Hepatocyte (in vitro differentiated cells): ENCODE results near the gene PATL1. TPM values are rescaled to one million over a fixed set of nuclear protein-coding genes. Genes with fewer than 3 reads are reported as not detected.

ENCODE experiments used
- DNase-seq: peaks from one replicate; pipeline ENCODE4 v3.0.0-alpha.2; 2016; ENCODE audit warnings: low spot score
- H2AFZ ChIP-seq: fragments of 200-600 bp; sonication (generic); 2 replicates; pipeline ENCODE4 v1.6.0; 2016; ENCODE audit warnings: antibody characterized with exemption, mild to moderate bottlenecking
- H3K27ac ChIP-seq: fragments of 200-600 bp; sonication (generic); 2 replicates; pipeline ENCODE4 v1.5.1; 2016; ENCODE audit warnings: mild to moderate bottlenecking
- H3K27me3 ChIP-seq: fragments of 200-600 bp; sonication (generic); 2 replicates; pipeline ENCODE4 v1.6.1; 2016
- H3K36me3 ChIP-seq: fragments of 200-600 bp; sonication (generic); replicated peaks from 2 replicates; pipeline ENCODE4 v1.5.1; 2016; ENCODE audit warnings: low read depth; ENCODE audit not compliant: insufficient read depth
- H3K4me1 ChIP-seq: fragments of 200-600 bp; sonication (generic); 2 replicates; pipeline ENCODE4 v1.5.1; 2016; ENCODE audit warnings: mild to moderate bottlenecking, moderate library complexity; ENCODE audit not compliant: insufficient read depth
- H3K4me2 ChIP-seq: fragments of 200-600 bp; sonication (generic); 2 replicates; pipeline ENCODE4 v1.6.0; 2016
- H3K4me3 ChIP-seq: fragments of 200-600 bp; sonication (generic); 2 replicates; pipeline ENCODE4 v1.5.1; 2016; ENCODE audit warnings: mild to moderate bottlenecking
- H3K79me2 ChIP-seq: fragments of 200-600 bp; sonication (generic); 2 replicates; pipeline ENCODE4 v1.6.0; 2017; ENCODE audit warnings: mild to moderate bottlenecking
- H3K9me2 ChIP-seq: fragments of 200-600 bp; sonication (generic); replicated peaks from 2 replicates; pipeline ENCODE4 v1.6.0; 2017; ENCODE audit warnings: mild to moderate bottlenecking; ENCODE audit not compliant: insufficient read depth
- H3K9me3 ChIP-seq: fragments of 200-600 bp; sonication (generic); 2 replicates; pipeline ENCODE4 v1.5.1; 2016; ENCODE audit warnings: low read depth, mild to moderate bottlenecking
- H4K20me1 ChIP-seq: fragments of 200-600 bp; sonication (generic); 2 replicates; pipeline ENCODE4 v1.6.0; 2016; ENCODE audit warnings: mild to moderate bottlenecking; ENCODE audit not compliant: insufficient read depth, poor library complexity, severe bottlenecking
- EZH2 ChIP-seq: fragments of 200-600 bp; sonication (generic); IDR thresholded peaks from 2 replicates; pipeline ENCODE4 v1.6.1; 2016; ENCODE audit warnings: antibody characterized with exemption, mild to moderate bottlenecking, borderline replicate concordance
- EZH2phosphoT487 ChIP-seq: fragments of 200-600 bp; sonication (generic); IDR thresholded peaks from one replicate; pipeline ENCODE4 v1.6.1; 2018; ENCODE audit warnings: antibody characterized with exemption, mild to moderate bottlenecking, low read depth, moderate library complexity; ENCODE audit not compliant: unreplicated experiment, severe bottlenecking
- WGBS: methylation state at CpG from one replicate; pipeline ENCODE4 v1.1.6; 2016; ENCODE audit warnings: low lambda C conversion rate; ENCODE audit errors: missing lambda C conversion rate; 5-methylcytosine and 5-hydroxymethylcytosine counted together
- polyA plus RNA-seq: library from polyadenylated mRNA; unstranded; fragments of >200 nt; fragmentation: Nextera tagmentation; extraction: Ambion mirVana; gene quantifications from 2 replicates; pipeline ENCODE4 v1.2.1, GENCODE V29; 2016
- total RNA-seq: library from RNA; depleted of rRNA; stranded (reverse); fragments of >200 nt; gene quantifications from 2 replicates; pipeline ENCODE4 v1.2.3, GENCODE V29; 2014
- TF ChIP-seq, protein P1 (sequence below): fragments of 200-600 bp; sonication (generic); IDR thresholded peaks from 2 replicates; pipeline ENCODE4 v1.5.1; 2016; ENCODE audit warnings: antibody characterized with exemption, mild to moderate bottlenecking; ENCODE audit not compliant: poor library complexity

Gene PATL1
- total and polyA plus RNA-seq, 2 experiments from 2014 or later = 19.9 to 21.6 TPM

DNA sequence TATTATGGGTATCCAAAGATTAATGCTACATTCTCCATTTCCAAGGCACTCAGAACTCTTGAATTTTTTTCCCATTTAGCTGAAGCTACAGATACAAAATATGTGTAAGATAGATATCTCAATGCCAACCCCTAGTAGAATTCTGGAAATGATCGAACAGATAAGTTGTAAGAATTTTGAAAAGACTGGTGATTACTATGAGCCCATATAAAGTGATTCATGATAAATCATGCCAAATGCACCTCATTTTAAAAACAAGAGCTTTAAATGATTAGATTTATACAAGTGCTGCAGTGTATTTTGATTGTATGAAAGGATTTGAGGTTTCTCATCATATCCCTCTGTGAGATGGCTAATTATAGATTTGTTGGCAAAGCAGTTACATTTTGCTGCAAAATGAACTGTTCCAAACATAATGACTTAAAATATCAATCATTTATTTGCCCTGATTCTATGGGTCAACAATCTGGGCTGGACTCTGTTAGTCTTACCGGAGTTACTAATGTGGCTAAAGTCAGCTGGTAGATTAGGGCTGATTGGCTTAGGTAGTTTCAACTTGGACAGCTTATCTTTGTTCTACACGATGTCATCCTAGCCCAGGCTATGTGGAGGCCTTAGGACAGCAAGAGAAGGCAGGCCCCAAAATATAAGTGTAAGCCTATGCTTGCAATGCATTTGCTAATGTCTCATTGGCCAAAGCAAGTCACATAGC is 41.5 kb upstream of the PATL1 start:
- peak overlapping the region; percentile 12 for H2AFZ ChIP-seq
- H3K27me3 ChIP-seq = no peaks in the 10 kb centered on the region
- H3K79me2 ChIP-seq = no peaks in the 10 kb centered on the region
- no peak overlapping the region for H3K4me3 ChIP-seq
- WGBS = 66% methylated on average over 3 of the region's 3 CpGs
- no peak overlapping the region for H3K27ac ChIP-seq
- no peaks in the 10 kb centered on the region for H3K9me2 ChIP-seq
- no peak overlapping the region for H3K4me2 ChIP-seq
- H3K4me1 ChIP-seq = no peaks in the 10 kb centered on the region
- no peak for DNase-seq
- no peaks in the 10 kb centered on the region for H4K20me1 ChIP-seq
- no peak for TF ChIP-seq EZH2
- TF ChIP-seq EZH2phosphoT487 = no peak
- TF ChIP-seq, protein P1, sequence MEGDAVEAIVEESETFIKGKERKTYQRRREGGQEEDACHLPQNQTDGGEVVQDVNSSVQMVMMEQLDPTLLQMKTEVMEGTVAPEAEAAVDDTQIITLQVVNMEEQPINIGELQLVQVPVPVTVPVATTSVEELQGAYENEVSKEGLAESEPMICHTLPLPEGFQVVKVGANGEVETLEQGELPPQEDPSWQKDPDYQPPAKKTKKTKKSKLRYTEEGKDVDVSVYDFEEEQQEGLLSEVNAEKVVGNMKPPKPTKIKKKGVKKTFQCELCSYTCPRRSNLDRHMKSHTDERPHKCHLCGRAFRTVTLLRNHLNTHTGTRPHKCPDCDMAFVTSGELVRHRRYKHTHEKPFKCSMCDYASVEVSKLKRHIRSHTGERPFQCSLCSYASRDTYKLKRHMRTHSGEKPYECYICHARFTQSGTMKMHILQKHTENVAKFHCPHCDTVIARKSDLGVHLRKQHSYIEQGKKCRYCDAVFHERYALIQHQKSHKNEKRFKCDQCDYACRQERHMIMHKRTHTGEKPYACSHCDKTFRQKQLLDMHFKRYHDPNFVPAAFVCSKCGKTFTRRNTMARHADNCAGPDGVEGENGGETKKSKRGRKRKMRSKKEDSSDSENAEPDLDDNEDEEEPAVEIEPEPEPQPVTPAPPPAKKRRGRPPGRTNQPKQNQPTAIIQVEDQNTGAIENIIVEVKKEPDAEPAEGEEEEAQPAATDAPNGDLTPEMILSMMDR = no peak
- no peaks in the 10 kb centered on the region for H3K36me3 ChIP-seq
- H3K9me3 ChIP-seq = no peaks in the 10 kb centered on the region

DNA sequence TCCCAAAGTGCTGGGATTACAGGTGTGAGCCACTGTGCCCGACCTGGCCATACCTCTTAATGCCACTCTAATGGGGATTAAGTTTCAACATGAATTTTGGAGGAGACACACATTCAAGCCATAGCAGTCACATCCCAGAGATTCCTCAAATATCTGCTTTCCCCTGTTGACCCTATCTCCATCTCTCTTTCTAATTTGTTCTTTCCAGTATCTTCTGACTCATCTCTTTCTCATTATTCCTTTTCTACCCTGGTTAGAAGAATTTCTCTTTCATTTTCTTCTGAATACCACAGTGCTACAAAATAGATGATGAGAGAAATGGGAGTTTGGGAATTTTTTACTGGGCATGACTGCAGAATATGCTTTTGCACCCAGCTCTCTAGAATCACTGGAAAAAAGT is 39.7 kb upstream of the PATL1 start:
- H3K27ac ChIP-seq = peak overlapping the region; percentile 47
- no peak overlapping the region for H3K4me3 ChIP-seq
- H2AFZ ChIP-seq = no peak overlapping the region
- H3K4me1 ChIP-seq = peaks cover 6% of the 10 kb centered on the region
- H3K9me3 ChIP-seq = no peaks in the 10 kb centered on the region
- H3K9me2 ChIP-seq = no peaks in the 10 kb centered on the region
- H3K36me3 ChIP-seq = no peaks in the 10 kb centered on the region
- H4K20me1 ChIP-seq = no peaks in the 10 kb centered on the region
- DNase-seq = no peak
- no peaks in the 10 kb centered on the region for H3K27me3 ChIP-seq
- H3K79me2 ChIP-seq = no peaks in the 10 kb centered on the region
- WGBS = 81% methylated on average over 1 of the region's 1 CpG
- TF ChIP-seq EZH2 = no peak
- no peak for TF ChIP-seq EZH2phosphoT487
- H3K4me2 ChIP-seq = no peak overlapping the region

DNA sequence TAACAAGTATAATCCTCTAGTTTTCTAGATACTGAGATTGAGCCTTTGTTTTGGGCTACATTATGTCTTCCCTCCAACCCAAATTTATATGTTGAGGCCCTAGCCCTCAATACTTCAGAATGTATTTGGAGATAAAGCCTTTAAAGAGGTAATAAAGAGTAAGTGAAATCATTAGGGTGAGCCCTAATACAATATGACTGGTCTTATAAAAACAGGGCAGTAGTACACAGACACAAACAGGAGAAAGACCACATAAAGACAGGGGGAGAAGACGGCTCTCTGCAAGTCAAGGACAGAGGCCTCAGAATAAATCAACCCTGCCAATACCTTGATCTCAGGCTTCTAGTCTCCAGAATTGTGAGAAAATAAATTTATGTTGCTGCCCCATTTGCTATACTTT is 38.5 kb upstream of the PATL1 start:
- 26% methylated on average over 1 of the region's 1 CpG for WGBS
- Histone ChIP-seq H3K9me2 (no peaks in the 10 kb centered on the region), H3K4me1 (peaks cover 6% of the 10 kb centered on the region), H3K27ac (peak overlapping the region; percentile 47), H4K20me1 (no peaks in the 10 kb centered on the region), H3K4me3 (no peak overlapping the region), H3K79me2 (no peaks in the 10 kb centered on the region), H3K36me3 (no peaks in the 10 kb centered on the region), H3K4me2 (peak overlapping the region; percentile 28), H3K27me3 (no peaks in the 10 kb centered on the region), H2AFZ (no peak overlapping the region), H3K9me3 (no peaks in the 10 kb centered on the region)
- no peak for DNase-seq
- TF ChIP-seq EZH2phosphoT487 = no peak
- TF ChIP-seq, protein P1 = no peak
- no peak for TF ChIP-seq EZH2

DNA sequence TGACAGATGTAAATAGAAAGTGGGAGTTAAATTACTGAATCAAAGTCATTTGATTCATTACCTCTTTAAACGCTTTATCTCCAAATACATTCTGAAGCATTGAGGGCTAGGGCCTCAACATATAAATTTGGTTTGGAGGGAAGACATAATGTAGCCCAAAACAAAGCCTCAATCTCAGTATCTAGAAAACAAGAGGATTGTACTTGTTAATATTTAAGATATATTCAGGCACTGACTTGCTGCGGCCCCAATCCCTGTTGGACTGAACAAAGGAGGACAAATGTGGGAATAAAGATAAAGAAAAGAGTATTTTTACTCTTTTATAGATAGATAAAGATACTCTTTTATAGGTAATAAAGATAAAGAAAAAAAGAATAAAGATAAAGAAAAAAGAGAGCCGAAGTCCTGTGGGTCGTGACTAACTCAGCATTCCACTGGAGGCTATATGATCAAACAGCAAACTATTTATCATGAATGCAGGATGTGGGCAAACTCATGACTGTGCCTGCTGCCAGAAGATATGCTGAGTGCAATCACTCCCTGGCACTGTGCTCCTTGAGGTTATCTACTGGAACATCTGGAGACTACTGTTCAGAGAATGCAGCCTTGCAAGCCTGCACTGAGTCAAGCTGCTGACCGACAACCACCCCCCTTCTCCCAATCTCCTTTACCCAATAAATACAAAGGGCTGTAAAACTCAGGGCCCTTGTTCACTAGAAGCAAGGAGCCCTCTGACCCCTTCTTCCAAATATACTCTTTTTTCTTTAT is 37.9 kb upstream of the PATL1 start:
- Histone ChIP-seq H2AFZ (no peak overlapping the region), H3K4me1 (peaks cover 6% of the 10 kb centered on the region), H3K79me2 (no peaks in the 10 kb centered on the region), H4K20me1 (no peaks in the 10 kb centered on the region), H3K27ac (peak overlapping the region; percentile 71), H3K4me3 (no peak overlapping the region), H3K9me2 (no peaks in the 10 kb centered on the region), H3K27me3 (no peaks in the 10 kb centered on the region), H3K9me3 (no peaks in the 10 kb centered on the region), H3K4me2 (peak overlapping the region; percentile 28), H3K36me3 (no peaks in the 10 kb centered on the region)
- peak; percentile 54 for DNase-seq
- TF ChIP-seq EZH2 (no peak), EZH2phosphoT487 (no peak)
- TF ChIP-seq, protein P1 = no peak
- 27% methylated on average over 5 of the region's 5 CpGs for WGBS
